Fibroblast of skin of left quadriceps (primary cell): ENCODE data around the gene SNAPC1.

Source experiments
- DNase-seq, 2 experiments: peaks; one replicate each; pipeline ENCODE4 v3.0.0-alpha.2; 2013; ENCODE audit warnings: low read depth in 2 of 2

The SNAPC1 gene

DNA sequence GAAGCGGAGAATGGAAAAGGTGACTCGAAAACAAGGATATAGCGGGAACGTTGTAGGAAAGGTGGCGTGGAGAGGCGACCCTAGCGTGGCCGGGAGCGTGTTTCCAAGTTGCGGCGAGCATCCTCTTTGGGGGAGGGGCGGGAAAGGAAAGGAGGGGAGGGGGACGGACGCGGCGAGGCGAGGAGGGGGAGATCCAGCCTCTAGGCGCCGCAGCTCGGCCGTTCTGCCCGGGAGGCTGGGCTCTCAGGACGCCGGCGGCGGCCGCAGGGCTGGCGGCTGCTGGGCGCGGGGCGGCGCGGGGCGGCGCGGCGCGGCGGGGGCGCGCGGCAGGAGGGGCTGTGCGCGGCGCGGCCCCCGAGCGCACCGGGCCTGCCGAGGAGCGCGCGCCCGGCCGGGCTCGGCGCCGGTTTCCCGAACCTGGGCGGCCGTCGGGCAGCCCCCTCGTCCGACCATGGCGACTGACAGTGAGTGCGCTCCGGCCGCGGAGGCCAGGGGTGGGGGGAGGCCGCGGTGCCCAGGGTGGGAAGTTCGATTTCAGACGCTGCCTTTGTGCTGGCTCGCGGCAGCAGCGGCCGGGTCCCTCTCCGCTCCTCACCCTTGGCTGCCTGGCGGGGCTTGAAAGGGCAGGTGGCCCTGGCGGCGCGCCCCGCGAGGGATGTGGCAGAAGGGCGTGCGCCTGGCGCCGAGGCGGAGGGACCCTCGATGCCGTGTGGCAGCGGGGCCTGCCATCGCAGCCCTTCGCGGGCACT is 50.3 kb downstream of the SNAPC1 start, which contains the start of gene SYT16:
Gene SYT16, plus strand, starts transcription at position 357 of the 749 bp plus-strand sequence.
- DNase-seq, result no peak

DNA sequence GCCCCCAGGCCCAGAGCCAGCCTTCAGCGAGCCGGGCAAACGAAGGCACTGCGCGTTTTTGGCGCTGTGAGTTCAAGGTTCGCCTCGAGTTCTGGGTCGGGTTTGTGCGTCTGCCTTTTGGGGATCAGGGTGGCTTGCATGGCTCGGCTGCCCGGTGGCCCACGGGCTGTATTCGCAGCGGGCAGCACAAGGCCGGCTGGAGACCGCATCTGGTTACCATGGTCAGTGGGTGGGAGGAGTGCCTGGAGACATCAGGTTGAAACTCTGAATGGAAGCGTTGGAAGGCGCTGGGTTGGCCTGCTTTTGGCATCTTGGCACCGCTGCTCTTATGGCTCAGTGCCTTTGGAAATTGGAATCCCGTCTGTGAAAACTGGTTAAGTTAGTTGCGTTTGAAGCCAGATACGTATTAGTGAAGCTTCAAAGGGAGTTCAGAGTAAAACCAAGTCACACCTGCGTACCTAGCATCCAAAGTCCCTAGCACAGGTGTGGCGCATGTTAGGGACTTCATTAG is 50.9 kb downstream of the SNAPC1 start:
- DNase-seq, result no peak

DNA sequence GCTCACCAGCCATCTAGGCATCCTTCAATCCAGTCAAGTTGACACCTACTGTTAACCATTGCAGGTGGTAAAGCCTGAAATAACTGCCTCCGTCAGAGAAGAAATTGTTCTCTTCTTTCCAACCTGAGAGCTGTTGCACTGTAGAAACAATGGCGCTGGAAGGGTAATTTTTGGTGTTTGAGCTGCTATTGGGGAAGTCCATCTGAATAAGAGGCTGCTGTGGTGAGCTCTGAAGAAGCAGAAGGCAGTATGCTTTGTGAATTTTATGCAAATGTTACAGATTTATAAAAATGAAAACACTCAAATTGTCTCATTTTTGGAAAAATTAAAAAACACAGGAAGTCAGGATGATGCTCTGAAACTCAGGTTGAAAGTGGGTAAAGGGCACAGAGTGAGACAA is 60.2 kb downstream of the SNAPC1 start:
- no peak for DNase-seq

DNA sequence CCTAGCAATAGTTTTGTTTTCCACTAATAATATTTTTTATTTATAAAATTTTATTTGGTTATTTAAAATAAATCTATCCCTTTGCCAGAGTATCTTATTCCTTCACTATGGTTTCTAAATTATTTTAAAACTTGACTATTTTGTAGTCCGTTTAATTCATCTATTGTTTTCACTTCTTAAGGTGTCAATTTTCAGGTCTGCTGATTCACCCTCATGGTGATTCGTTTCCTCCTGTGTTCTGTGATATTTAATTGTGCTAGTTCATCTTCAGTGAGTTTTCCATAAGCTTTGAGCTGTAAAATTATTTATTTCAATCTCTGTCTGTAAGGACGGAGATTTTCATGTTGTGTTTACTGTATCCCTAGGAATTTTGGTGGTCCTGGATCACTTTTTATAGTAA is 70.6 kb downstream of the SNAPC1 start:
- no peak for DNase-seq

DNA sequence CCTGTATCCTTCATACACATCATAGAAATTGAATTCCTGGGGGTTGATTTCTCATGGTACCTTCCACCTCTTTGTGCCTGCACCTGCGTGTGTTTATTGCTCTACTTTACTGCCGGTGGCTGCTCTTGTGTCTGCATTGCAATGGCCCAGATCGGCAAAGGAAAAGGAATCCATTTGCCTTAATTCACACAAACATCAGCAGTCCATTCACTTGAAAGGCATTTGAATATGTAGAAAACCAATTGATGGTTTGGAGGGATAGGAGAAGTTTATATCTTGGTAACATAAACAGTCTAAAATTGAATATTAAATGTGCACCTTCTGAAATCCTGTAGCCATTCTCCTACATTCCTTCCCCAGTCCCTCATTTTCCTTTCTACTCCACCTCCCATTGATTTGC is 74.0 kb downstream of the SNAPC1 start:
- no peak for DNase-seq

DNA sequence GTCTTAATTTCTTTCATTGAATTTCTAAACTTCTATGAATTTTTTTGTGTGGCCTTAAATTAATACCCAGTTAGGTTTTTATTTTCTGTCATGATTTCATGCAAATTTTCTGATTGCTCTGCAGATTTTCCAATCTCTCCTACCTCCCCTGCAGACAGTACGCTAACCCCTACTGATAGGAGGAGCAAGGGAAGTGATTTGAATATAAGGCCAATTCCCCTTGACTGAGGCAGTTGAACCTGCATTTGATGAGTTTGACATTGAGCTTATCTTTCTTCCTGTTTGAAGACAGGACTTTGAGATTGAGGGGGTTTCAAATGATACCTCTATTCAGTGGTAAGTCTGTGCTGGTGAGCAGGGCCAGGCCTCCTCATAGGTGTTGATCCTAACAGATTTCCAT is 74.6 kb downstream of the SNAPC1 start:
- DNase-seq, result no peak

DNA sequence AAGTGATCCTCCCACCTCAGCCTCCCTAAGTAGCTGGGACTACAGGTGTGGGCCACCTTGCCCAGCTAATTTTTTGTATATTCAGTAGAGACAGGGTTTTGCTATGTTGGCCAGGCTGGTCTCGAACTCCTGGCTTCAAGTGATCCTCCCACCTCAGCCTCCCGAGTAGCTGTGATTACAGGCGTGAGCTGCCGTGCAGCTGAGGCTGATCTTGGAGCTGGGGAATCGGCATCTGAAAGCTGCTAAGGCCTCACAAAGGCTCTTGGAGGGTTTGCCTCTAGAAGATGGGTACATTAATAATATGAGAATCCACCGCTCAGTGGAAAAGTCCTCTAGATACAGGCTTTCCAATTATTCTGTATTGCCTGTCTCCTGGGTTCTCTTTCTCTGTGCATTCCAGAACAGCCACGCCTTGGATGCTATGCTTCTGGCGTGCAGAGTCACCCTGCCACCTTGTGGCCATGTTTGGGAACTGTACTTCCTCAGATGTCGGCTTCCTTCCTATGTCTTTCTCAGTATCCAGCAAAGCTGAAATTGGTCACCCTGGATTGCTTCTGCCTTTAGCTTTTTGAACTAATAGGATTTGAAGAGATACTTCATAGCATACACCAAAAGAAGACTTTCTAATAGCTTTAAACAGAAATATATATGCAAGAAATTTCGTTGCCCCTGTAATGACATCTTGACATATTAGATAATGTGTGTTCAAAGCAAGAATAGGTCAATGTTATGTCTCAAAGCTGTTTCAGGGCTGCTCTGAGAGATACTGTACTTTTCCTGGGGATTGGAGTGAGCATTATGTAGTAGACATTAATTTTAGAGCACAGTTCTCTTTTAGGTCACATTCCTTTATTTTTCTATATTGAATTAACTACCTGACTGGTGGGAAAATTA is 75.4 kb downstream of the SNAPC1 start:
- peak; percentile 47 to 53 for DNase-seq

DNA sequence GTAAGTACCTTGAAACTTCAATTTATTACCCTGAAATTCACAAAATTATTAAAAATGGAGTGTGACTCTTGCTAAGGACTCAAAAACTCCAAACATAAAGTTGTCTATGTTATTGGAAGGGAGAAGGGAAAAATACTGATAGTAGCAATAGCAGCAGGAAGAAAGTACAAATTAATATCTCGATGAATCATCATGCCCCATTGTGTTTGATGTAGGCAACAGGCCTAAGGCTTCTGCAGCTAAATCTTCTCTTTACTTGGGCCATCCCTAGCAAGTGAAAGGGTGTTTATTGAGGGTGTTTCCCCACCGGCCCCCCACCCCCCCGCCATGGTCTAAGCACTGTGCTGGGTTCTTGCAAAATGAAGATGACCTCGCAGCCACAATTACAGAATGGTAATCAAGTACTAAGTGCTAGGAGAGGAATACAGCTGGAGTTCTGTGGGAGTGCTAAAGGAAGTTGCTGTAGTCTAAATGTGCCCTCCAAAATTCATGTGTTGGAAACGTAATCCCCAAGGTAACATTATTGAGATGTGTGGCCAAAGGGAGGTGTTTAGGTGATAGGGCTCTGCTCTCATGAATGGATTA is 76.5 kb downstream of the SNAPC1 start:
- DNase-seq, result no peak

DNA sequence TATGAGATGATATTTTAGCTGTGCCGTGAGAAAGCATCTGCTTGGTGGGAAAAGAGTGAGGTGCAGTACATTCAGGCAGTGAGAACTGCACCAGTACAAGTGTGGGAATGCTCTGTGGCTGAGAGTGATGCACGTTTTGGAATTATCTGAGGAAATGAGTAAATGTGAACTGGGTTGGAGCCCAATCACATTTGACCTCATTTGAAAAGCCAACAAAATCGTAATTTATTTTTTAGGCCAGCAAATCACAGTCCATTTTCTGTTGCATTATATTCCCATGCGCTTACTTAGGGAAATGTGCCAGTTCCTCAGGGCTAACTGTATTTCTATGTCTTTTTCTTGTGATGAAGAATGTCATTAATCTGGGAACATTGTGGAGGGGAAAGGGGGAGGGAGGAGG is 77.3 kb downstream of the SNAPC1 start:
- peak; percentile 11 to 13 for DNase-seq

DNA sequence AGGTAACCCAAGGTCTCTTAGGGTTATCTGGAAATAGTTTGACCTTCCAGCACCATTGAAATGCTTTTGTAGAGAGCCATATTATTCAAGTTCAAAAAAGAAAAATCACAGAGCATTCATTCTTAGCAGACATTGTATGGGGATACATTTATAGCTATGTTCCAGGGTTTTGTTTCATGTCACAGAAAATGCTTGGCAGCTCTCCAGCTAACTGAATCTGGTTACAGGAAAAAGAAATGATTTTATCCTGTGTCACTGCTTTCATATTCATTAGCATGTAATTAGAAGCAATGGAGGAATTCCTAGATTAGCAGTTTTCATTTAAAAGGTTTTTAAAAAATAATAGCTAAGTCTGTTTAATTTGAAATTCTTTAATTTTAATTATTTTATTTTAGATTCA is 78.9 kb downstream of the SNAPC1 start:
- peak in 1 of 2 experiments; percentile 5 for DNase-seq
